H1 (cell line): Measurements from ENCODE around the gene DNAH10. TPM values are rescaled to one million over a fixed set of nuclear protein-coding genes. Genes with fewer than 3 reads are reported as not detected.

ENCODE experiments used
- CTBP2 ChIP-seq: IDR thresholded peaks from 2 replicates; pipeline ENCODE4 v1.7.0; 2011; ENCODE audit warnings: borderline replicate concordance, mild to moderate bottlenecking, moderate library complexity, mixed read lengths, low read length; ENCODE audit not compliant: insufficient read depth, insufficient read length
- CTCF ChIP-seq, 3 experiments: IDR thresholded peaks; 1 replicate in 2 of 3; 2 replicates in 1 of 3; pipeline versions ENCODE4 v1.5.1 to v1.6.1; 2011; ENCODE audit warnings: low read length in 3 of 3, mild to moderate bottlenecking in 3 of 3, inconsistent platforms in 2 of 3, low read depth in 1 of 3, moderate library complexity in 1 of 3; ENCODE audit not compliant: insufficient read depth in 1 of 3; ENCODE audit errors: control extremely low read depth in 1 of 3
- KDM4A ChIP-seq: IDR thresholded peaks from one replicate; pipeline ENCODE4 v1.7.1; 2012; ENCODE audit warnings: low read depth, mild to moderate bottlenecking, moderate library complexity, low read length, inconsistent platforms; ENCODE audit not compliant: severe bottlenecking
- SUZ12 ChIP-seq: fragments of 200-600 bp; sonication (generic); IDR thresholded peaks from 2 replicates; pipeline ENCODE4 v1.6.1; 2012; ENCODE audit warnings: mild to moderate bottlenecking, inconsistent platforms, low read length, moderate library complexity, mixed read lengths
- TAF7 ChIP-seq: optimal IDR thresholded peaks from 2 replicates; pipeline ENCODE3; 2011; ENCODE audit warnings: low read depth, mild to moderate bottlenecking, inconsistent platforms, low read length, moderate library complexity, borderline replicate concordance
- ZNF274 ChIP-seq: IDR thresholded peaks from 2 replicates; pipeline ENCODE4 v1.7.0; 2012; ENCODE audit warnings: low read length, borderline replicate concordance; ENCODE audit errors: extremely low read depth
- polyA plus RNA-seq, 7 experiments: library from polyadenylated mRNA; depleted of rRNA in 3 of 7; stranded (reverse) in 5 of 7; unstranded in 2 of 7; fragments of >200 nt in 5 of 7; fragments of 200-250 nt in 2 of 7; gene quantifications; 1 replicate in 5 of 7; 2 replicates in 1 of 7; 4 replicates in 1 of 7; pipeline versions ENCODE4 v1.2.1 to v1.2.3, GENCODE V29; 2011 to 2013; ENCODE audit warnings: missing spikeins in 2 of 7, mixed read lengths in 2 of 7
- total RNA-seq: library from RNA; stranded (reverse); fragmentation: NEBNext Ultra II Directional; extraction: Animal tissue kit (Norgen Biotek cat#: 25700); gene quantifications from 2 replicates; pipeline ENCODE4 v1.2.1, GENCODE V29; 2021

DNAH10 gene
- total and polyA plus RNA-seq, 2 of the 8 experiments (the other 6 are each of a cell fraction or from before 2014, with no cell fraction given), result 0.02 to 0.24 TPM

GRCh38 chr12:123839826-123840225 lies 77.7 kb downstream of the DNAH10 start (continued):
- no peak for TF ChIP-seq CTCF (IDR thresholded peaks at IDR 0.05; ENCODE audit: control extremely low read depth in 1 of 3, insufficient read depth in 1 of 3, low read depth in 1 of 3, low read length in 3 of 3)
- TF ChIP-seq TAF7, result no peak
- TF ChIP-seq ZNF274, result no peak
- TF ChIP-seq CTBP2, result no peak
- TF ChIP-seq KDM4A, result no peak
- TF ChIP-seq SUZ12, result no peak
- TF ChIP-seq, all 59 proteins: peak for 0
